Hematopoietic multipotent progenitor cell treated with erythropoietin and hydrocortisone succinate and interleukin-3 and kit ligand, for 4 days (in vitro differentiated cells): ENCODE data around the gene KIF20B.
A peak's percentile ranks its signal among the peaks of the same experiment; 100 is the strongest.
"Not testable (repeated sequence)": the region's sequence is repeated elsewhere in the genome, so short reads cannot be mapped to it uniquely, and the experiment has no call there.

Experiments used
- DNase-seq: peaks from one replicate; pipeline ENCODE4 v3.0.0-alpha.2; 2015

The KIF20B gene

DNA sequence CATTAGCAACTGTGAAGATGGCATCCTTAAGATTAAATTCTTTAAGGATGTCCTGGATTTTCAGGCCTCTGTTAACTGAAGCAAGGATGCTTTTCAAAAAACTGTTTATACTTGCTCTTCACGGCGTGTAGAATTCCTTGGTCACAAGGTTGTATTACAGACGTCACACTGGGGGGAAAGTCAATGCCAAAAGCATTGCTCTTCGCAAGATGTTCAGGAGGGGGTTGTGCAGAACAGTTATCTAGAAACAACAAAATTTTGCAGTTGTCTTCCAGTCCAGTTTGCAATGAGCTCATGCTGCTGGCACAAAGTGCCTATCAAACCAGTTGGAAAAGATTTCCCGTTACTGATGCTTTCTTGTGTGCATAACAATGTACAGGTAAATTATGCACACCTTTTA lies 8.2 kb upstream of the KIF20B start:
- DNase-seq: no peak

- no peak for DNase-seq
Observed at GRCh38 chr10:89695307-89695706, 6.1 kb upstream of the KIF20B start.

DNA sequence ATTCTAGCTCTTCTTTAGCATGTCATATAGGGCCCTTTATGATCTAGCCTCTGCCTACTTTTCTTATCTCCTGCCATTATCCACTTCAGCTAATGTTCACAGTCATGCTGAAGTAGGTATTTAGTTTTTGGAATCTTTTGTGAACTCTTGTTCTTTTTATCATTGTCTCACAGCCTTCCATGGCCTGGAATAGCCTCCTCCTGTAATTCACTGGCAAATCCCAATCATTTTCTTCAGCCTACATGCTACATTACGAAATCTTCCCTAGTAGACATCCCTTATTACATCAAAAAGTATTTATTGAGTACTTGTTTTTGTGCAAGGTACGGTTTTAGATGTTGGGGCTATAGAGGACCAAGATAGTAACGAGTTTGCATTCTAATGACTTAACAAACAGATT lies 3.4 kb upstream of the KIF20B start:
- no peak for DNase-seq

- DNase-seq: peak; percentile 28
Observed at GRCh38 chr10:89699581-89700064, 1.8 kb upstream of the KIF20B start.

- DNase-seq: no peak
Observed at GRCh38 chr10:89700923-89701241, 508 bp upstream of the KIF20B start.

- DNase-seq: peak; percentile 38
Observed at GRCh38 chr10:89702121-89702480, 711 bp downstream of the KIF20B start.

- DNase-seq: no peak
Observed at GRCh38 chr10:89705466-89705865, 4.1 kb downstream of the KIF20B start.

- DNase-seq: peak; percentile 30
Observed at GRCh38 chr10:89706011-89706410, 4.6 kb downstream of the KIF20B start.

GRCh38 chr10:89707372-89707771 lies 6.0 kb downstream of the KIF20B start:
- no peak for DNase-seq

- no peak for DNase-seq
Observed at GRCh38 chr10:89710753-89711152, 9.4 kb downstream of the KIF20B start.

GRCh38 chr10:89734616-89735015 lies 33.2 kb downstream of the KIF20B start:
- DNase-seq: no peak

GRCh38 chr10:89738551-89739209 lies 37.3 kb downstream of the KIF20B start:
- peak; percentile 66 for DNase-seq

DNA sequence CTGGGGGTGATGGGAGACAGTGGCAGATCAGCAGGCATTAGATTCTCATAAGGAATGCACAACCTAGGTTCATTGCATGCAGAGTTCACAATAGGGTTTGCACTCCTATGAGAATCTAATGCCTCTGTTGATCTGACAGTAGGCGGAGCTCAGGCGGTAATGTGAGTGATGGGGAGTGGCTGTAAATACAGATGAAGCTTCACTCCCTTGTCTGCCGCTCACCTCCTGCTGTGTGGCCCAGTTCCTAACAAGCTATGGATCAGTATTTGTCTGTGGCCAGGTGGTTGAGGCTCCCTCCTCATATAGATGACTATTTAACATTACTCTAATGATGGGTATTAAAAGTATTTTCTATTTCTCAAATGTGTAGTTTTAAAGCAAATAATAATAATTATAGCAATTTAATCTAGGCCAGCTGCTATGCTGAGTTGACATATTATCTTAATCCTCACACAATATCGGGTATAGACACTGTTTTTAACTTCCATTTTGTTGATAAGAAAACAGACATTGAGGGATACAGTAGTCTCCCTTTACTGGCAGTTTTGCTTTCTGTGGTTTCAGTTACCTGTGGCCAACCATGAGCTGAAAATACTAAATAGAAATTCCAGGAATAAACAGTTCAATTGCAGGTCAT lies 39.9 kb downstream of the KIF20B start:
- no peak for DNase-seq

GRCh38 chr10:89744026-89744425 lies 42.6 kb downstream of the KIF20B start:
- DNase-seq: no peak

- no peak for DNase-seq
Observed at GRCh38 chr10:89745903-89746302, 44.5 kb downstream of the KIF20B start.

DNA sequence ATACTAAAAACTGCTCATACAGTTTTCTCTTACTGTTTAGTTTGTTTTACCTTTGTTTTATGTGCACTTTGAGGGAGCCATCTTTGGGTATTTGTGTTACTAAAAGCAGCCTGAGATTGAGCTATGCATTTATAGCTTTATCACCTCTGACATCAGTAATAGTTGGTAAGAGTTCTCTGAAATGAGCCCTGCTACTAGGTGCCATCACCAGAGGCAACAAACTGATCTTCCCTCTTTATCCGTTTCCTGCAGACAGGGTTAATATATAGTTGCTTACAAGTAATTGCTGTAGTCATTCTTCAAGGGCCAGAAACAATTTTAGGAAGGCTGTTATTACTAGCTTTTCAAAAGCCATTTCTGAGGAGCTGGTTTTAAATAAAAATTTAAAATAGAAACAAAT lies 49.1 kb downstream of the KIF20B start:
- peak; percentile 74 for DNase-seq

DNA sequence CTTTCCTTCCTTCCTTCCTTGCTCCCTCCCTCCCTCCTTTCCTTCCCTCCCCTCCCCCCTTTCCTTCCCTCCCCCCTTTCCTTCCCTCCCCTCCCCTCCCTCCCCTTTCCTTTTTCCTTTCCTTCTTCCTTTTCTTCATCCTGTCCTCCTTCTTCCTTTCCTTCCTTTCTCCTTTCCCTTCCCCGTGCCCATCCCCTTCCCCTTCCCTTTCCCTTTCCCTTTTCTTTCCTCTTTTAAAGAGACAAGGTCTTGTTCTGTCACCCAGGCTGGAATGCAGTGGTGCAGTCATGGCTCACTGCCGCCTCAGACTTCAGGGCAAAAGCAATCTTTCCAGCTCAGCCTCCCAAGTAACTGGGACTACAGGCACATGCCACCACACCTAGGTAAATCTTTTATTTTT lies 54.0 kb downstream of the KIF20B start:
- DNase-seq: no peak

DNA sequence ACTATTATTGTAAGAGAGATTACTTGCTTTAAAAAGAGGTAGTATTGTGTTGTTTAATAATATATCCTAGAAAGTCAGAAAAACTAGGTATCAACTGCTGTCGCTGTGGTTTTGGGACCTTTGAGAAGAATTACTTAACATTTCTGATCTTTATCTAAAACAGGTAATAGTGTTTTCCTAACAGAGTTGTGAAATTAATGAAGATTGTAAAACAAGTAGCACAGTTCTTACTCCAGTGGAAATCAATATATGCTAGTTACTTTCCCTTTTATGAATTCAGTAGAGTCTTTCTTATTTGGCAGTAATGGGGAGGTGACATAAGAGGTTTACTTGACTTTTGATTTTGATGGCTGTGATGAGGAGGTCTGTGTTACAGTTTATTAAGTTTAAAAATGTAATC lies 58.1 kb downstream of the KIF20B start:
- DNase-seq: no peak

- not testable (repeated sequence) for DNase-seq
Observed at GRCh38 chr10:89763671-89764070, 62.3 kb downstream of the KIF20B start.

- DNase-seq: no peak
Observed at GRCh38 chr10:89771684-89772083, 70.3 kb downstream of the KIF20B start.

DNA sequence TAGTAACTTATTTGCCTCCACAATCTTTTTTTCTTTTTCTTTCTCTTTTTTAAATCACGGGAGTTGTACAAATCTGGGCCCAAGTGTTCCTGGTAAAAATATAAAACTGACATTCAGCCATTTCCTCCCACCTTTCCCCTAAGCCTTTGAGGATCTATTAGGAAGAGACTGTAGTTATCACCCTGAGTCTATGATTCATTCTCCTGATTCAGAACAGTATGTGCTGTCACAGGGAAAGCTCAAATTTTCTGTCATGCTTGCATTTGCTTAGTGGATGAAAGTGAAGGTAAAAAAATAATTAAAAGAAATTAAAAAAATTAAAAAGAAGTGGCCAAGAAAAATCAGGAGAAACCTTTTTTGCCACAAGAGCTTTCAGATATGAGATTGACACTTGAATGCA lies 71.7 kb downstream of the KIF20B start:
- DNase-seq: no peak

- DNase-seq: no peak
Observed at GRCh38 chr10:89776665-89777064, 75.3 kb downstream of the KIF20B start.

DNA sequence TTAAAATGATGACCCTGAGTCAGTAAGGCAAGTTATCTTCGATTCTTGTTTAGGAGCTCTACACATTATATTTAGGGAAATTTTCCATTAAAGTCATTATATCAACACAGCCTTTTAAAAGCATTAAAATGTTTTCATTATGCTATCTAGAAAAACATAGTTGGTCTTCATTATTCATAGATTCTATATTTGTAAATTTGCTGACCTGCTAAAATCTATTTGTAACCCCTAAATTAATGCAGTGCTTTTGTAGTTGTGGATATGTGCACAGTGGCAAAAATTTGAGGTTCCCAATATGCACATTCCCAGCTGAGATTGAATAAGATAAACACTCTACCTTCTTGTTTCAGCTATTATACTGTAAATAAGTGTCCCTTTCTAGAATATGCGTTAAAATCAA lies 81.1 kb downstream of the KIF20B start:
- no peak for DNase-seq

DNA sequence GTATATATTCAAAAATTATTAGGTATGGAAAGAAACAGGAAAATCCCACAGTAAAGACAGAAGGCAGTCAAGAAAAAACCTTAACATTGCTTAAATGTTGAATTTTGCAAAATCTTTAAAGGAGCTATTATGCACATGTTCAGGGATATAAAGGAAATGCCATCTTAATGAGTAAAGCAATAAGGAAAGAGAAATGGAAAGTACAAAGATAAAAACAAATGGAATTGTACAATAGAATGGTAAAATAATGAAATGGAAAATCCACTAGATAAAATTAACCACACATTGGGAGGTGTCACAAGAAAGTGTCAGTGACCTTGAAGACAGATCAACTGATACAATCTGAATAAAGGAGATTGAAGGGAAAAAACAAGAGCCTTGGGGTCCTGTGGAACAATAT lies 82.0 kb downstream of the KIF20B start:
- no peak for DNase-seq

GRCh38 chr10:89785095-89785494 lies 83.7 kb downstream of the KIF20B start:
- peak; percentile 31 for DNase-seq
